Suprapubic skin (tissue), 4 donors: ENCODE data around the gene PIK3R3. TPM values are rescaled to one million over a fixed set of nuclear protein-coding genes. Genes with fewer than 3 reads are reported as not detected.

ENCODE experiments used
- DNase-seq, 2 donors: peaks; one replicate each; pipeline ENCODE4 v3.0.0-alpha.2; 2019; ENCODE audit warnings: low spot score in 2 of 2
- H3K27ac ChIP-seq: fragments of 200-600 bp; sonication (generic); one replicate; pipeline ENCODE4 v1.5.1; 2019
- H3K27me3 ChIP-seq: fragments of 200-600 bp; sonication (generic); one replicate; pipeline ENCODE4 v1.5.1; 2019
- H3K36me3 ChIP-seq: fragments of 200-600 bp; sonication (generic); one replicate; pipeline ENCODE4 v1.5.1; 2019
- H3K4me1 ChIP-seq: fragments of 200-600 bp; sonication (generic); one replicate; pipeline ENCODE4 v1.5.1; 2019
- H3K4me3 ChIP-seq: fragments of 200-600 bp; sonication (generic); one replicate; pipeline ENCODE4 v1.5.1; 2019; ENCODE audit warnings: mild to moderate bottlenecking
- H3K9me3 ChIP-seq: fragments of 200-600 bp; sonication (generic); one replicate; pipeline ENCODE4 v1.5.1; 2019
- EP300 ChIP-seq: sonication (generic); formaldehyde crosslinking; IDR thresholded peaks from one replicate; pipeline ENCODE4 v1.6.1; 2017; ENCODE audit warnings: antibody characterized with exemption
- POLR2A ChIP-seq, 2 donors: fragments of 450-650 bp; IDR thresholded peaks; one replicate each; pipeline ENCODE4 v1.6.1; 2017; ENCODE audit warnings: antibody characterized with exemption in 2 of 2, mild to moderate bottlenecking in 2 of 2, moderate library complexity in 2 of 2
- POLR2AphosphoS5 ChIP-seq, 3 donors: sonication (generic); formaldehyde crosslinking; IDR thresholded peaks; one replicate each; pipeline ENCODE4 v1.6.1; 2017; ENCODE audit warnings: antibody characterized with exemption in 3 of 3
- WGBS: methylation state at CpG from one replicate; pipeline ENCODE4 v1.1.5; 2018; 5-methylcytosine and 5-hydroxymethylcytosine counted together
- total RNA-seq, 4 donors: library from RNA; depleted of rRNA; stranded (reverse); fragments of >200 nt; gene quantifications; one replicate each; pipeline ENCODE4 v1.1.0, GENCODE V29; 2016
- TF ChIP-seq, protein P1 (sequence below), 2 donors: fragments of 200-600 bp in 1 of 2; fragments of 450-650 bp in 1 of 2; sonication (generic) in 1 of 2; IDR thresholded peaks; one replicate each; pipeline ENCODE4 v1.5.1; 2016 to 2019; ENCODE audit warnings: antibody characterized with exemption in 2 of 2, mild to moderate bottlenecking in 1 of 2, moderate library complexity in 1 of 2

The PIK3R3 gene
- total RNA-seq, 4 donors from 2014 or later, result 6.1 to 16.5 (median 11.2) TPM

DNA sequence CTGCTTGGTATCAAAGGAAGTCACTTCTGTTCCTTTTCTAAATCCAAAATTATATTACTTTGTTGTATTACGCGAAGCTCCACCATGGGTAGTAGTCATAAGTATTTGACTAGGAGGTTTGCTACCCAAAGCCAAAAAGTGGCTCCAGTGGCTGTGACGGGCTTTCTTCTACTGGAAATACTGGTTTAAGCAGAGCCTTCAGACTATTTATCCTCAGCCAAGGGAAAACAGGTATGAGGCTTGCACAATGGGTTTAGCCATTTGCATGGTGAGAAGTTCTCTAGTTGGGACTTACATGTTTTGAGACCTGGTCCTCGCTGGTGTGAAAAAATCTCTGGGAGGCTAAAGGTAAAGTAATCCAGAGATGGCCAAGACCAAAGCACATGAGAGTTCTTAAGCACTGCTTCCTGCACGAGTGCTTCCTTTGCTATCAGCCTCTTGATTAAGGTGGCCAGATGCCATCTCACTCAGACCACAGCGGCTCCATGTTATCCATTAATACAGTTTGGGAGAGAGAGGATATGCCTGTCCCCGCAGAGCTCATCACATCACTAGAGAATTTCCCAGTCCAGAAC is 121.2 kb downstream of the PIK3R3 start:
- WGBS, result 79% methylated on average over 7 of the region's 7 CpGs
- H3K4me1 ChIP-seq, result no peaks in the 10 kb centered on the region
- H3K36me3 ChIP-seq, result peaks cover 44% of the 10 kb centered on the region
- DNase-seq, result no peak
- no peaks in the 10 kb centered on the region for H3K27me3 ChIP-seq
- no peak overlapping the region for H3K4me3 ChIP-seq
- no peaks in the 10 kb centered on the region for H3K9me3 ChIP-seq
- no peak overlapping the region for H3K27ac ChIP-seq
- TF ChIP-seq EP300 (no peak), POLR2A (IDR thresholded peaks at IDR 0.05) (no peak), POLR2AphosphoS5 (IDR thresholded peaks at IDR 0.05) (no peak)
- TF ChIP-seq, protein P1, sequence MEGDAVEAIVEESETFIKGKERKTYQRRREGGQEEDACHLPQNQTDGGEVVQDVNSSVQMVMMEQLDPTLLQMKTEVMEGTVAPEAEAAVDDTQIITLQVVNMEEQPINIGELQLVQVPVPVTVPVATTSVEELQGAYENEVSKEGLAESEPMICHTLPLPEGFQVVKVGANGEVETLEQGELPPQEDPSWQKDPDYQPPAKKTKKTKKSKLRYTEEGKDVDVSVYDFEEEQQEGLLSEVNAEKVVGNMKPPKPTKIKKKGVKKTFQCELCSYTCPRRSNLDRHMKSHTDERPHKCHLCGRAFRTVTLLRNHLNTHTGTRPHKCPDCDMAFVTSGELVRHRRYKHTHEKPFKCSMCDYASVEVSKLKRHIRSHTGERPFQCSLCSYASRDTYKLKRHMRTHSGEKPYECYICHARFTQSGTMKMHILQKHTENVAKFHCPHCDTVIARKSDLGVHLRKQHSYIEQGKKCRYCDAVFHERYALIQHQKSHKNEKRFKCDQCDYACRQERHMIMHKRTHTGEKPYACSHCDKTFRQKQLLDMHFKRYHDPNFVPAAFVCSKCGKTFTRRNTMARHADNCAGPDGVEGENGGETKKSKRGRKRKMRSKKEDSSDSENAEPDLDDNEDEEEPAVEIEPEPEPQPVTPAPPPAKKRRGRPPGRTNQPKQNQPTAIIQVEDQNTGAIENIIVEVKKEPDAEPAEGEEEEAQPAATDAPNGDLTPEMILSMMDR (IDR thresholded peaks at IDR 0.05), result no peak

DNA sequence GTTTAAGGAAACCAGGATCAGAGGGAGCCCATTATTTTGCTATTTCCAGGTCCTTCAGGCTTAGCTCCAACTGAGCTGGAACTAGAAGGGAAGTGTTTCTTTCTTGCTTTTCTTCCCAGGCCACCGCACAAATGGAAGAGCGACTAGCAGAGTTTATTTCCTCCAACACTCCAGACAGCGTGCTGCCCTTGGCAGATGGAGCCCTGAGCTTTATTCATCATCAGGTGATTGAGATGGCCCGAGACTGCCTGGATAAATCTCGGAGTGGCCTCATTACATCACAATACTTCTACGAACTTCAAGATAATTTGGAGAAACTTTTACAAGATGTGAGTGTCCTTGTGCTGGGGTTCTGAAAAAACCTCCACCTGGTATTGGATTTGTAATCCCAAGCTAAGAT is 121.8 kb downstream of the PIK3R3 start:
- Histone ChIP-seq H3K27me3 (no peaks in the 10 kb centered on the region), H3K4me1 (no peaks in the 10 kb centered on the region), H3K4me3 (no peak overlapping the region), H3K27ac (no peak overlapping the region), H3K9me3 (no peaks in the 10 kb centered on the region), H3K36me3 (peaks cover 49% of the 10 kb centered on the region)
- TF ChIP-seq POLR2AphosphoS5 (IDR thresholded peaks at IDR 0.05), result no peak
- TF ChIP-seq, protein P1 (IDR thresholded peaks at IDR 0.05), result no peak
- no peak for TF ChIP-seq EP300
- TF ChIP-seq POLR2A (IDR thresholded peaks at IDR 0.05), result no peak
- DNase-seq, result no peak
- 97% methylated on average over 6 of the region's 6 CpGs for WGBS

DNA sequence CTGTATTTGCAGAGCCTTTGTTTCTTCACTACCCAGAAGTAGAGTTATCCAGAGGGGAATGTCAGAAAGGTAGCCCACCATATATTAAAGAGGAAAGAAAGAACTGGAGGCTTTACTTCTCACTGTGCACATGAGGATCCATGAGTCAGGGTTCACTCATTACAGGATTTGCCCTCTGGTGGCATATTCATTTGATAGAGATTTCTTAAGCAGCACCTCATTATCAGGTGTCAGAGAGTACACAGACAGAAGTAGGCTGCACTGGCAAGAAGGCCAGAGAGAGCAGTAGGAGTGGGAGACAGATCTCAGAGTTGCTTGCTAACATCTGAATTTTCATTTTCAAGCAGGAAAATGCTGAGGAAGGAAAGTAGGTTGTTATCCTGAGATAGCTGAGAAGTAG is 123.8 kb downstream of the PIK3R3 start:
- H3K27me3 ChIP-seq, result no peaks in the 10 kb centered on the region
- H3K4me3 ChIP-seq, result no peak overlapping the region
- TF ChIP-seq POLR2A (IDR thresholded peaks at IDR 0.05), result no peak
- no peak for TF ChIP-seq EP300
- TF ChIP-seq, protein P1 (IDR thresholded peaks at IDR 0.05), result no peak
- TF ChIP-seq POLR2AphosphoS5 (IDR thresholded peaks at IDR 0.05), result no peak
- H3K27ac ChIP-seq, result no peak overlapping the region
- no peaks in the 10 kb centered on the region for H3K9me3 ChIP-seq
- DNase-seq, result no peak
- peaks cover 49% of the 10 kb centered on the region for H3K36me3 ChIP-seq
- no peaks in the 10 kb centered on the region for H3K4me1 ChIP-seq

DNA sequence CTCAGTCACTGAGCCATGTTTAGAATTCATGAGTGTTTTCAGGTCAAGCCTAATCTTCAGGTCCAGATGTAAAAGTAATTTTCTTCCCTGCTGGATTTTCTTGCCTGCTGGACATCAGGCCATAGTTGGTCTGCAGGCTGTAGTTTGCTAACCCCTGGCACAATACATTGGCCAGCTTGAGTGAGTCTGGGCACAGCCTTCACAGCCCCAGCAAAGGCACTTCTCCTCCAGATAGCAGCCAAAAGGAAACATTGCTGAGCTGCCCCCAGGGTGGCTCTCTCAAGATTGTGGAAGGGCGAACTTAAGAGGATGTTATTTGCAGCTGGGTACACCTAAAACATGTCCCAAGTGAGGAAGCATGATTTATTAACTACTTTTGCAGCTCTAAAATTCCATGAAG is 126.8 kb downstream of the PIK3R3 start:
- no peak for TF ChIP-seq POLR2A (IDR thresholded peaks at IDR 0.05)
- no peak for TF ChIP-seq POLR2AphosphoS5 (IDR thresholded peaks at IDR 0.05)
- no peak for TF ChIP-seq EP300
- TF ChIP-seq, protein P1 (IDR thresholded peaks at IDR 0.05), result no peak
- Histone ChIP-seq H3K9me3 (no peaks in the 10 kb centered on the region), H3K4me1 (no peaks in the 10 kb centered on the region), H3K27ac (no peak overlapping the region), H3K36me3 (peaks cover 43% of the 10 kb centered on the region), H3K27me3 (no peaks in the 10 kb centered on the region), H3K4me3 (no peak overlapping the region)
- DNase-seq, result no peak
- WGBS, result 92% methylated on average over 1 of the region's 1 CpG

DNA sequence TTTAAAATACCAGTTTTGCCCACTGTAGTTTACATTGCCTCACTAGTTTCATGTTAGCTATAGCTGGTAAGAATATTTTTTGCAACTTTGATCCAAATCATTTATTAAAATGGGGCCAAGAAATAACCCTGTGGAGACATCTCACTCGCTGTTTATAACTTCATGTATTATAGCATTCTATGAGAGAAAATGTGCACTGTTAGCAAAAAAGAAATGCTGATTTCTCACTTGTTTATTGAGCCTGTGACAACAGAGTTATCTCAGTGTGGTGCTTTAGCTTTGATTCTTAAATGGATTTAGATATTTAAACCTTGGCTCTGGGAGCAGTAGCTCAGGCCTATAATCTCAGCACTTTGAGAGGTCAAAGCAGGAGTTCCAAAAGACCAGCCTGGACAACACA is 127.9 kb downstream of the PIK3R3 start:
- no peak for TF ChIP-seq POLR2A (IDR thresholded peaks at IDR 0.05)
- TF ChIP-seq POLR2AphosphoS5 (IDR thresholded peaks at IDR 0.05), result no peak
- no peak for TF ChIP-seq EP300
- TF ChIP-seq, protein P1 (IDR thresholded peaks at IDR 0.05), result no peak
- no peak overlapping the region for H3K27ac ChIP-seq
- WGBS, result 95% methylated on average over 1 of the region's 1 CpG

More for the DNA sequence above, 127.9 kb downstream of the PIK3R3 start:
- no peaks in the 10 kb centered on the region for H3K27me3 ChIP-seq
- no peak overlapping the region for H3K4me3 ChIP-seq
- H3K4me1 ChIP-seq, result no peaks in the 10 kb centered on the region
- H3K36me3 ChIP-seq, result peaks cover 35% of the 10 kb centered on the region
- H3K9me3 ChIP-seq, result no peaks in the 10 kb centered on the region
- DNase-seq, result no peak
